CD4-positive, alpha-beta T cell (primary cell): ENCODE results near the gene STAT3. TPM values are rescaled to one million over a fixed set of nuclear protein-coding genes. Genes with fewer than 3 reads are reported as not detected.

Experiments
- ATAC-seq: fragments of 200-7000 bp; cut with Tn5 transposase; one replicate; pipeline ENCODE4 v1.10.0; 2022; ENCODE audit warnings: mild to moderate bottlenecking; ENCODE audit not compliant: poor library complexity
- CTCF ChIA-PET: fragments of 350-600 bp; sonication (Branson Sonifier 250); formaldehyde crosslinking; loops from one replicate; lab custom pipeline; 2021; ENCODE audit warnings: antibody characterized with exemption, inconsistent platforms; lab: Charles Lee
- POLR2A ChIA-PET: fragments of 350-600 bp; sonication (Branson Sonifier 250); formaldehyde crosslinking; loops from one replicate; lab custom pipeline; 2021; ENCODE audit warnings: antibody characterized with exemption, inconsistent platforms; lab: Charles Lee
- DNase-seq, 14 experiments: peaks; one replicate each; pipeline ENCODE4 v3.0.0-alpha.2; 2013 to 2020; ENCODE audit warnings: mixed read lengths in 2 of 14
- H3K27ac ChIP-seq, 2 donors: one replicate each; pipeline versions ENCODE4 v1.5.1 to v1.7.0; 2013; ENCODE audit warnings: low read length in 2 of 2, low read depth in 1 of 2, mild to moderate bottlenecking in 1 of 2
- H3K27me3 ChIP-seq, 2 experiments: 1 replicate in 1 of 2; 2 replicates in 1 of 2; pipeline versions ENCODE4 v1.6.1 to v1.7.0; 2013; ENCODE audit warnings: low read length in 2 of 2, control low read depth in 1 of 2, mild to moderate bottlenecking in 1 of 2, moderate library complexity in 1 of 2; ENCODE audit not compliant: insufficient read depth in 2 of 2, control insufficient read depth in 1 of 2
- H3K36me3 ChIP-seq: one replicate; pipeline ENCODE4 v1.6.1; 2013; ENCODE audit warnings: low read length, control low read depth; ENCODE audit not compliant: insufficient read depth
- H3K4me1 ChIP-seq: one replicate; pipeline ENCODE4 v1.6.1; 2013; ENCODE audit warnings: low read length, control low read depth; ENCODE audit not compliant: insufficient read depth
- H3K4me3 ChIP-seq: one replicate; pipeline ENCODE4 v1.5.1; 2013; ENCODE audit warnings: mild to moderate bottlenecking, low read length, moderate library complexity
- H3K9me3 ChIP-seq, 2 experiments: 1 replicate in 1 of 2; 2 replicates in 1 of 2; pipeline versions ENCODE4 v1.6.1 to v1.7.0; 2013; ENCODE audit warnings: low read length in 2 of 2, mild to moderate bottlenecking in 2 of 2, control low read depth in 1 of 2, moderate library complexity in 1 of 2; ENCODE audit not compliant: control insufficient read depth in 1 of 2, insufficient read depth in 1 of 2
- H3K27ac Mint-ChIP-seq: one replicate; pipeline ENCODE4 v1.8.0; 2020; ENCODE audit warnings: mixed read lengths
- H3K27me3 Mint-ChIP-seq: one replicate; pipeline ENCODE4 v1.8.0; 2021; ENCODE audit warnings: mixed read lengths
- H3K36me3 Mint-ChIP-seq: one replicate; pipeline ENCODE4 v1.8.0; 2021; ENCODE audit warnings: low read depth, mixed read lengths
- H3K4me1 Mint-ChIP-seq: one replicate; pipeline ENCODE4 v1.8.0; 2021; ENCODE audit warnings: low read depth, mixed read lengths
- H3K4me3 Mint-ChIP-seq: one replicate; pipeline ENCODE4 v1.8.0; 2020; ENCODE audit warnings: mild to moderate bottlenecking, mixed read lengths
- H3K9me3 Mint-ChIP-seq: one replicate; pipeline ENCODE4 v1.8.0; 2020; ENCODE audit warnings: mixed read lengths
- CTCF ChIP-seq: fragments of 200-600 bp; IDR thresholded peaks from one replicate; pipeline ENCODE4 v1.8.0; 2022; ENCODE audit warnings: antibody characterized with exemption, mild to moderate bottlenecking
- intact Hi-C, 2 experiments: fragments of 100-400 bp; cut with DNase I in 1 of 2; cut with micrococcal nuclease in 1 of 2; formaldehyde crosslinking; loops; one replicate each; pipeline versions ENCODE4 v1.15.1 to v1.9.0; 2023 to 2025; cut with DNase I, micrococcal nuclease
- total RNA-seq, 174 experiments: library from RNA in 2 of 174; stranded (reverse) in 2 of 174; gene quantifications; one replicate each; pipeline ENCODE4 v1.2.3 and lab custom pipeline; 2021 to 2026

The STAT3 gene
- total RNA-seq, 2 experiments from 2014 or later = 315 to 319 TPM

DNA sequence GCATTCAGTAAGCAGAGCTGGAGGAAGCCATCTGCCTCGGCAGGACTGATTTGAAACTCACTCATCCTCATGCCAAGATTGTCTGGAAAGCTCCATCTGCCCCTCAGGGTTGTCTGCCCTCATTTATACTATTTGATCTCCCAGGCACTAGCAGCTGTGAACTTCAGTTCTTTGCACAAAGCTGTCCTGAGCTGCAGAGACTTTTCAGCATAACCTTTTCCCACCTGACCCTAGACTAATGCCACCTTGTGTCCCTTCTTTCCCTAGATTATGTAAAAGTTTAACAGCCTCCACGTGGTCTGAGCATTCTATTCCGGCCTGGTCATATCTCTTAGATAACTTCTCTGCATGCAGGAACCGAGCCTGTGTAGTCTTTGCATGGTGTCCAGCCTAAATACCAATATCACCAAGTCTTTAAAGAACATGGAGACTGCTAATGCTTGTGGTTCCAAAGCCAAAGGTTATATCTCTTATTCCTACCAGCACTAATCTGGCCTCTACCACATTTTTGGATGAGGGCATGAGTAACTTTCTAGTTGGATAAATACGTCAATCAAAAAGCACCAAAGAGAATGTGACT, 70.9 kb downstream of the STAT3 start:
- no peaks in the 10 kb centered on the region for H3K9me3 ChIP-seq
- DNase-seq (no peak), ATAC-seq (no peak)
- peaks cover 62% of the 10 kb centered on the region for H3K36me3 ChIP-seq
- peak overlapping the region; percentile 82 for H3K27ac Mint-ChIP-seq
- POLR2A ChIA-PET = interaction anchor here (7.3 to 9.3 kb wide), 2 partner anchors 29 to 71 kb away, joined by 71 to 75 read pairs; partner anchors contain the start of genes STAT3 and STAT5A
- no peak for TF ChIP-seq CTCF
- intact Hi-C loops = no loop called here
- H3K4me3 ChIP-seq = no peak overlapping the region
- peaks cover 55% of the 10 kb centered on the region for H3K4me1 ChIP-seq
- CTCF ChIA-PET = interaction anchor here (1.6 to 15.7 kb wide), 3 partner anchors 71 to 95 kb away, joined by 4 to 187 read pairs (median 10); partner anchors contain the start of gene STAT3
- H3K9me3 Mint-ChIP-seq = no peaks in the 10 kb centered on the region
- peaks cover 67% of the 10 kb centered on the region for H3K36me3 Mint-ChIP-seq
- H3K27me3 ChIP-seq = no peaks in the 10 kb centered on the region
- no peak overlapping the region for H3K27ac ChIP-seq
- H3K4me1 Mint-ChIP-seq = peaks cover 71% of the 10 kb centered on the region
- no peak overlapping the region for H3K4me3 Mint-ChIP-seq
- no peaks in the 10 kb centered on the region for H3K27me3 Mint-ChIP-seq

DNA sequence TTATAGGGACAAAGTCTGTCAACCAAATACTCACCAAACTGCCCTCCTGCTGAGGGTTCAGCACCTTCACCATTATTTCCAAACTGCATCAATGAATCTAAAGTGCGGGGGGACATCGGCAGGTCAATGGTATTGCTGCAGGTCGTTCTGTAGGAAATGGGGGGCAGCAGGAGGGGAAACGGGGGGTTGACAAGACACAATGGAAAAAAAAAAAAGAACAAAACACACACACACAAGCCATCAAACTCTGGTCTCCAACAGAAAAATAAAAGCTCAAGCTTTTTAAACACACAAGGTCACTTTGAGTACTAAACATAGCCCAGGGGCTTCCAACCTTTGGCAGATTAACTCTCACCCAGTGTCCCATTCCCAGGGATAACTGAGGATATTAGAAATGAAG, 71.5 kb downstream of the STAT3 start:
- Mint-ChIP-seq H3K27me3 (no peaks in the 10 kb centered on the region), H3K27ac (peak overlapping the region; percentile 82), H3K9me3 (no peaks in the 10 kb centered on the region), H3K36me3 (peaks cover 65% of the 10 kb centered on the region), H3K4me1 (peaks cover 75% of the 10 kb centered on the region), H3K4me3 (no peak overlapping the region)
- Histone ChIP-seq H3K27ac (no peak overlapping the region), H3K4me1 (peaks cover 59% of the 10 kb centered on the region), H3K36me3 (peaks cover 56% of the 10 kb centered on the region), H3K27me3 (no peaks in the 10 kb centered on the region), H3K4me3 (no peak overlapping the region), H3K9me3 (no peaks in the 10 kb centered on the region)
- intact Hi-C loops = no loop called here
- POLR2A ChIA-PET = interaction anchor here (5.5 to 9.3 kb wide), 3 partner anchors 28 to 90 kb away, joined by 40 to 75 read pairs (median 71); partner anchors contain the start of genes STAT3 and STAT5A
- no peak for DNase-seq
- CTCF ChIA-PET = interaction anchor here (0.9 to 15.7 kb wide), 4 partner anchors 72 to 213 kb away, joined by 3 to 187 read pairs (median 7); partner anchors contain the start of gene STAT3
- ATAC-seq = no peak
- TF ChIP-seq CTCF = no peak

DNA sequence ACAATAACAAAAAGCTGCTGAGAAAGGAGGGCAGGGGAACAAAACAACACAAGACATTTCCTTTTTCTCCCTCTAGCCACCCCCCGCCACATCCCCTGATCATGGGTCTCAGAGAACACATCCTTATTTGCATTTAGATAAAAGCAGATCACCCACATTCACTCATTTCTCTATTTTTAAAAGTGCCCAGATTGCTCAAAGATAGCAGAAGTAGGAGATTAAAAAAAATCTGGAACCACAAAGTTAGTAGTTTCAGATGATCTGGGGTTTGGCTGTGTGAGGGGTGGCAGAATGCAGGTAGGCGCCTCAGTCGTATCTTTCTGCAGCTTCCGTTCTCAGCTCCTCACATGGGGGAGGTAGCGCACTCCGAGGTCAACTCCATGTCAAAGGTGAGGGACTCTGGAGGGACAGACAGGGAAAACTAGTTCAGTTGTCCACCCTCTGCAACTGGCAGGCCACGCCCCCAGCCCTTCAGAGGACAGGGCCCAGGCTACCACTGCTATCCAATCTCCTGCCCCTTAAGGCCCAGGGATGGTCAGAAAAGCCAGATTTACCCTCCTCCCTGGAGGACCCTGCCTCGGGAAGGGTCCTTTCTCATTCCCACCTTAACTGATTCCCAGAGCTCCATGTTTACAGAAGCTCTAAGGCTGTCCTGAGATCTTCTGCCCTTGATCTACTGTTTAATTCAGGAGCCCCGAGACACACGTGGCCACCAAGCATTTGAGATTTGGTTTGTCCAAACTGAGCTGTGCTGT, 72.7 kb downstream of the STAT3 start:
- H3K4me1 ChIP-seq = peaks cover 70% of the 10 kb centered on the region
- Mint-ChIP-seq H3K4me3 (peak overlapping the region; percentile 71), H3K4me1 (peaks cover 81% of the 10 kb centered on the region), H3K27me3 (no peaks in the 10 kb centered on the region), H3K36me3 (peaks cover 68% of the 10 kb centered on the region), H3K27ac (peak overlapping the region; percentile 82), H3K9me3 (no peaks in the 10 kb centered on the region)
- ChIA-PET CTCF (interaction anchor here (0.5 to 15.7 kb wide), 4 partner anchors 90 to 215 kb away, joined by 3 to 187 read pairs (median 20); no protein-coding TSS in a partner anchor), POLR2A (interaction anchor here (0.7 to 9.3 kb wide), 13 partner anchors 10 to 300 kb away, joined by 3 to 75 read pairs (median 3); partner anchors contain the start of genes STAT3 and STAT5A)
- H3K36me3 ChIP-seq = peaks cover 59% of the 10 kb centered on the region
- DNase-seq = peak in 6 of 14 experiments; percentile 22 to 59 (median 54)
- TF ChIP-seq CTCF = no peak
- no peak overlapping the region for H3K4me3 ChIP-seq
- intact Hi-C loops = loop anchor here in 1 of 2 experiments (2.0 kb wide), 1 partner anchor 21 kb away; no protein-coding TSS in a partner anchor
- H3K9me3 ChIP-seq = no peaks in the 10 kb centered on the region
- no peaks in the 10 kb centered on the region for H3K27me3 ChIP-seq
- peak; percentile 25 for ATAC-seq
- H3K27ac ChIP-seq = peak overlapping the region; percentile 61 to 74
